ENCODE data around the gene IMPA2. TPM values are rescaled to one million over a fixed set of nuclear protein-coding genes. Genes with fewer than 3 reads are reported as not detected.
"Not testable (repeated sequence)": the region's sequence is repeated elsewhere in the genome, so short reads cannot be mapped to it uniquely, and the experiment has no call there.

Gene IMPA2
- total RNA-seq, 1 experiment from 2014 or later = 37.6 TPM

- H3K36me3 ChIP-seq (ENCODE audit: control insufficient read depth, insufficient read depth, low read length) = no peaks in the 10 kb centered on the region
- ATAC-seq = no peak
- intact Hi-C loops (cut with micrococcal nuclease; ENCODE audit: unreplicated experiment) = no loop called here
- POLR2A ChIA-PET = no interaction called here
- no TSS peak for BruUV-seq (replicated peaks)
- H3K4me1 ChIP-seq (ENCODE audit: control insufficient read depth, insufficient read depth, low read length) = no peaks in the 10 kb centered on the region
- no peaks in the 10 kb centered on the region for H3K9me3 ChIP-seq (ENCODE audit: control insufficient read depth, insufficient read depth, low read depth, low read length)
- no peak for DNase-seq (ENCODE audit: low read depth, low spot score)
- CTCF ChIA-PET = interaction anchor here (0.6 kb wide), 1 partner anchor 129 kb away, joined by 6 read pairs; no protein-coding TSS in a partner anchor
- in situ Hi-C loops (cut with HindIII; ENCODE audit: low pct_unique_long_range_greater_than_20kb, low sequenced_read_pairs) = no loop called here
- TF ChIP-seq, protein P1, sequence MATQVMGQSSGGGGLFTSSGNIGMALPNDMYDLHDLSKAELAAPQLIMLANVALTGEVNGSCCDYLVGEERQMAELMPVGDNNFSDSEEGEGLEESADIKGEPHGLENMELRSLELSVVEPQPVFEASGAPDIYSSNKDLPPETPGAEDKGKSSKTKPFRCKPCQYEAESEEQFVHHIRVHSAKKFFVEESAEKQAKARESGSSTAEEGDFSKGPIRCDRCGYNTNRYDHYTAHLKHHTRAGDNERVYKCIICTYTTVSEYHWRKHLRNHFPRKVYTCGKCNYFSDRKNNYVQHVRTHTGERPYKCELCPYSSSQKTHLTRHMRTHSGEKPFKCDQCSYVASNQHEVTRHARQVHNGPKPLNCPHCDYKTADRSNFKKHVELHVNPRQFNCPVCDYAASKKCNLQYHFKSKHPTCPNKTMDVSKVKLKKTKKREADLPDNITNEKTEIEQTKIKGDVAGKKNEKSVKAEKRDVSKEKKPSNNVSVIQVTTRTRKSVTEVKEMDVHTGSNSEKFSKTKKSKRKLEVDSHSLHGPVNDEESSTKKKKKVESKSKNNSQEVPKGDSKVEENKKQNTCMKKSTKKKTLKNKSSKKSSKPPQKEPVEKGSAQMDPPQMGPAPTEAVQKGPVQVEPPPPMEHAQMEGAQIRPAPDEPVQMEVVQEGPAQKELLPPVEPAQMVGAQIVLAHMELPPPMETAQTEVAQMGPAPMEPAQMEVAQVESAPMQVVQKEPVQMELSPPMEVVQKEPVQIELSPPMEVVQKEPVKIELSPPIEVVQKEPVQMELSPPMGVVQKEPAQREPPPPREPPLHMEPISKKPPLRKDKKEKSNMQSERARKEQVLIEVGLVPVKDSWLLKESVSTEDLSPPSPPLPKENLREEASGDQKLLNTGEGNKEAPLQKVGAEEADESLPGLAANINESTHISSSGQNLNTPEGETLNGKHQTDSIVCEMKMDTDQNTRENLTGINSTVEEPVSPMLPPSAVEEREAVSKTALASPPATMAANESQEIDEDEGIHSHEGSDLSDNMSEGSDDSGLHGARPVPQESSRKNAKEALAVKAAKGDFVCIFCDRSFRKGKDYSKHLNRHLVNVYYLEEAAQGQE (IDR thresholded peaks at IDR 0.05; ENCODE audit: insufficient read depth in 1 of 2, low read depth in 2 of 2, low read length in 1 of 2) = no peak
- TF ChIP-seq CTCF (IDR thresholded peaks at IDR 0.05) (no peak), POLR2AphosphoS5 (IDR thresholded peaks at IDR 0.05; ENCODE audit: low read depth, low read length) (no peak), TCF7L2 (IDR thresholded peaks at IDR 0.05; ENCODE audit: low read depth, low read length) (no peak), SIN3A (IDR thresholded peaks at IDR 0.05; ENCODE audit: borderline replicate concordance, insufficient read depth, low read depth, low read length) (no peak)
- no peak overlapping the region for H3K4me3 ChIP-seq (ENCODE audit: low read depth in 2 of 2, low read length in 2 of 2)
- no peaks in the 10 kb centered on the region for H3K27me3 ChIP-seq (ENCODE audit: control insufficient read depth, insufficient read depth, low read length)
- H3K27ac ChIP-seq (ENCODE audit: low read length) = no peak overlapping the region
Measured at GRCh38 chr18:12066910-12067511, 85.7 kb downstream of the IMPA2 start.

DNA sequence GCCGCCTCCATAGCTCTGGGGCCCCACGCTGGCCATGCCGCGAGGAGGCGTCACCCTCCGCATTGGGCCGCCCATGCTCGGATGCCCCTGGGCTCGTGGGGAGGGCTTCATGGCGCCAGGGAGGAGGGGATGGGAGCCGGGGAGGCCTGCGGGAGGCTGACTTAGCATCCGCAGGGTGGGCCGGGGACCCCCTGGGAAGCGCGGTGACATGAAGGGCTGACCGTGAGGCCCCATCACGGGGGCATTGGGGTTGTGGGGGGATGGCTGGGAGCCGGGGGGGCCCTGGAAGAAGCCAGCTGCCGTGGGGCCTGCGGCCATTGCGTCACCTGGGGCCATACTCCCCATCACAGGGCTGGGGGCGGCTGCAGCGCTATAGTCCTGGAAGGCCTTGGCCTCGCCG is 86.4 kb downstream of the IMPA2 start:
- POLR2A ChIA-PET = no interaction called here
- CTCF ChIA-PET = interaction anchor here (0.6 kb wide), 1 partner anchor 130 kb away, joined by 6 read pairs; no protein-coding TSS in a partner anchor
- Histone ChIP-seq H3K27ac (ENCODE audit: low read length) (no peak overlapping the region), H3K36me3 (ENCODE audit: control insufficient read depth, insufficient read depth, low read length) (no peaks in the 10 kb centered on the region), H3K4me1 (ENCODE audit: control insufficient read depth, insufficient read depth, low read length) (no peaks in the 10 kb centered on the region), H3K27me3 (ENCODE audit: control insufficient read depth, insufficient read depth, low read length) (no peaks in the 10 kb centered on the region), H3K9me3 (ENCODE audit: control insufficient read depth, insufficient read depth, low read depth, low read length) (no peaks in the 10 kb centered on the region), H3K4me3 (ENCODE audit: low read depth in 2 of 2, low read length in 2 of 2) (no peak overlapping the region)
- no peak for DNase-seq (ENCODE audit: low read depth, low spot score)
- BruUV-seq (replicated peaks) = no TSS peak
- in situ Hi-C loops (cut with HindIII; ENCODE audit: low pct_unique_long_range_greater_than_20kb, low sequenced_read_pairs) (no loop called here), intact Hi-C loops (cut with micrococcal nuclease; ENCODE audit: unreplicated experiment) (no loop called here)
- ATAC-seq = no peak
- TF ChIP-seq, protein P1 (IDR thresholded peaks at IDR 0.05; ENCODE audit: insufficient read depth in 1 of 2, low read depth in 2 of 2, low read length in 1 of 2) = no peak
- TF ChIP-seq POLR2AphosphoS5 (IDR thresholded peaks at IDR 0.05; ENCODE audit: low read depth, low read length) (no peak), TCF7L2 (IDR thresholded peaks at IDR 0.05; ENCODE audit: low read depth, low read length) (no peak), CTCF (IDR thresholded peaks at IDR 0.05) (no peak), SIN3A (IDR thresholded peaks at IDR 0.05; ENCODE audit: borderline replicate concordance, insufficient read depth, low read depth, low read length) (no peak)

DNA sequence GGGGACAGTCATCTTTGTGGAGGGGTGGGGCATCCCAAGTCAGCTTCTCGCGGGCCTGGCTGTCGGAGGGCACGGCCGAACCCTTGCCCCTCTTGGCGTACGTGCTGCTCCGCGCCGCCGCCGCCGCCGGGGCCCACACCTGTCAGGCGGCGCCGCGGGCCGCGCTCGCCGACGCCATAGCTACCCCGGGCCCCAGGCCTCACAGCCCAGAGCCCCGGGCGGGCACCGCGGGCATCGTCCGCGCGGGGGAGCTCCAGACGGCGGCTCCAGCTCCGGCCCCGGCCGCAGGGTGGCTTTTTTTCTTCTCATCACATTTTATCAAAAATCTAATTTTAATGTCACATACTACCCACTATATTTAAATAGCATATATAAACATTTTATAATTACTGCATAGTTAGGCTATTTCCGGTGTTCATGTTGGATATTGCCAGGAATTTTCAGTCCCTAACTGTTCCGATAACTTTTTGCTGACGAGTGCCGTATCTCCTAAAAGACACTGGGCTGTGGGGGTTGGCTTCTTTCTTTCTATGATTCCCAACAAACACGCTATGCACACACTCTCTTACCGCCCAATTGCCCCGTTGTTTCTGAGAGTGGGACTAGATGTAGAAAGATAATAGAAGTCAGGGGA is 87.1 kb downstream of the IMPA2 start:
- BruUV-seq (replicated peaks); POLR2A ChIA-PET; ATAC-seq; H3K4me1 ChIP-seq (ENCODE audit: control insufficient read depth, insufficient read depth, low read length); intact Hi-C loops (cut with micrococcal nuclease; ENCODE audit: unreplicated experiment); H3K27me3 ChIP-seq (ENCODE audit: control insufficient read depth, insufficient read depth, low read length); H3K36me3 ChIP-seq (ENCODE audit: control insufficient read depth, insufficient read depth, low read length); DNase-seq (ENCODE audit: low read depth, low spot score); in situ Hi-C loops (cut with HindIII; ENCODE audit: low pct_unique_long_range_greater_than_20kb, low sequenced_read_pairs); H3K9me3 ChIP-seq (ENCODE audit: control insufficient read depth, insufficient read depth, low read depth, low read length); H3K4me3 ChIP-seq (ENCODE audit: low read depth in 2 of 2, low read length in 2 of 2); CTCF ChIA-PET; H3K27ac ChIP-seq (ENCODE audit: low read length): not testable (repeated sequence)
